IgD-negative memory B cell (primary cell): Measurements from ENCODE around the gene ECM2. TPM values are rescaled to one million over a fixed set of nuclear protein-coding genes. Genes with fewer than 3 reads are reported as not detected.

Source experiments
- H3K27ac Mint-ChIP-seq, 3 donors: one replicate each; pipeline ENCODE4 v1.8.0; 2020 to 2022; ENCODE audit warnings: mild to moderate bottlenecking in 3 of 3, mixed read lengths in 3 of 3, moderate library complexity in 1 of 3
- H3K27me3 Mint-ChIP-seq: one replicate; pipeline ENCODE4 v1.8.0; 2021; ENCODE audit warnings: mixed read lengths
- H3K36me3 Mint-ChIP-seq: one replicate; pipeline ENCODE4 v1.8.0; 2020; ENCODE audit warnings: mild to moderate bottlenecking, mixed read lengths
- H3K4me1 Mint-ChIP-seq, 3 donors: one replicate each; pipeline ENCODE4 v1.8.0; 2020 to 2022; ENCODE audit warnings: mixed read lengths in 3 of 3, mild to moderate bottlenecking in 1 of 3
- H3K4me3 Mint-ChIP-seq, 4 donors: one replicate each; pipeline ENCODE4 v1.8.0; 2020 to 2022; ENCODE audit warnings: mild to moderate bottlenecking in 4 of 4, mixed read lengths in 4 of 4, moderate library complexity in 3 of 4
- H3K9me3 Mint-ChIP-seq, 3 donors: one replicate each; pipeline ENCODE4 v1.8.0; 2020 to 2021; ENCODE audit warnings: mixed read lengths in 3 of 3, mild to moderate bottlenecking in 1 of 3
- polyA plus RNA-seq: library from polyadenylated mRNA; unstranded; fragments of 300-500 nt; fragmentation: Illumina TruSeq; gene quantifications from one replicate; pipeline ENCODE4 v1.2.3, GENCODE V29; 2021

The ECM2 gene
- polyA plus RNA-seq, 1 donor from 2014 or later = not detected

- Mint-ChIP-seq H3K9me3 (no peaks in the 10 kb centered on the region), H3K27ac (no peak overlapping the region), H3K4me3 (no peak overlapping the region), H3K36me3 (peaks cover 3% of the 10 kb centered on the region), H3K4me1 (no peaks in the 10 kb centered on the region), H3K27me3 (no peaks in the 10 kb centered on the region)
These were observed 39.2 kb downstream of the ECM2 start for GRCh38 chr9:92496396-92497176.

GRCh38 chr9:92494856-92495255, 40.9 kb downstream of the ECM2 start:
- H3K9me3 Mint-ChIP-seq = no peaks in the 10 kb centered on the region
- no peak overlapping the region for H3K27ac Mint-ChIP-seq
- H3K36me3 Mint-ChIP-seq = peaks cover 3% of the 10 kb centered on the region
- H3K4me1 Mint-ChIP-seq = no peaks in the 10 kb centered on the region
- no peak overlapping the region for H3K4me3 Mint-ChIP-seq
- H3K27me3 Mint-ChIP-seq = no peaks in the 10 kb centered on the region

- Mint-ChIP-seq H3K27me3 (no peaks in the 10 kb centered on the region), H3K36me3 (peaks cover under 1% of the 10 kb centered on the region), H3K9me3 (no peaks in the 10 kb centered on the region), H3K4me3 (no peak overlapping the region), H3K27ac (no peak overlapping the region), H3K4me1 (no peaks in the 10 kb centered on the region)
These were observed 41.9 kb downstream of the ECM2 start for GRCh38 chr9:92493749-92494387.

- H3K4me3 Mint-ChIP-seq = no peak overlapping the region
- H3K27me3 Mint-ChIP-seq = no peaks in the 10 kb centered on the region
- no peaks in the 10 kb centered on the region for H3K9me3 Mint-ChIP-seq
- no peak overlapping the region for H3K27ac Mint-ChIP-seq
- no peaks in the 10 kb centered on the region for H3K4me1 Mint-ChIP-seq
- H3K36me3 Mint-ChIP-seq = no peaks in the 10 kb centered on the region
These were observed 42.9 kb downstream of the ECM2 start for GRCh38 chr9:92492781-92493401.

GRCh38 chr9:92488681-92489550, 46.9 kb downstream of the ECM2 start:
- Mint-ChIP-seq H3K9me3 (no peaks in the 10 kb centered on the region), H3K4me3 (no peak overlapping the region), H3K36me3 (no peaks in the 10 kb centered on the region), H3K27ac (no peak overlapping the region), H3K4me1 (no peaks in the 10 kb centered on the region), H3K27me3 (no peaks in the 10 kb centered on the region)

GRCh38 chr9:92486371-92486770, 49.4 kb downstream of the ECM2 start:
- Mint-ChIP-seq H3K4me1 (no peaks in the 10 kb centered on the region), H3K27ac (no peak overlapping the region), H3K36me3 (no peaks in the 10 kb centered on the region), H3K4me3 (no peak overlapping the region), H3K27me3 (no peaks in the 10 kb centered on the region), H3K9me3 (no peaks in the 10 kb centered on the region)

- Mint-ChIP-seq H3K36me3 (no peaks in the 10 kb centered on the region), H3K9me3 (no peaks in the 10 kb centered on the region), H3K27ac (no peak overlapping the region), H3K4me1 (peaks cover 0 to 3% (median 0%) of the 10 kb centered on the region in 3 donors), H3K27me3 (no peaks in the 10 kb centered on the region), H3K4me3 (no peak overlapping the region)
These were observed 51.2 kb downstream of the ECM2 start for GRCh38 chr9:92484563-92484962.

- Mint-ChIP-seq H3K4me3 (no peak overlapping the region), H3K9me3 (no peaks in the 10 kb centered on the region), H3K36me3 (no peaks in the 10 kb centered on the region), H3K4me1 (peaks cover 0 to 3% (median 0%) of the 10 kb centered on the region in 3 donors), H3K27me3 (no peaks in the 10 kb centered on the region), H3K27ac (no peak overlapping the region)
These were observed 51.9 kb downstream of the ECM2 start for GRCh38 chr9:92483627-92484545.

- H3K9me3 Mint-ChIP-seq = no peaks in the 10 kb centered on the region
- H3K27ac Mint-ChIP-seq = no peak overlapping the region
- no peaks in the 10 kb centered on the region for H3K27me3 Mint-ChIP-seq
- peaks cover 0 to 3% (median 0%) of the 10 kb centered on the region in 3 donors for H3K4me1 Mint-ChIP-seq
- no peaks in the 10 kb centered on the region for H3K36me3 Mint-ChIP-seq
- no peak overlapping the region for H3K4me3 Mint-ChIP-seq
These were observed 53.0 kb downstream of the ECM2 start for GRCh38 chr9:92482805-92483204.

- H3K4me1 Mint-ChIP-seq = peaks cover 0 to 3% (median 0%) of the 10 kb centered on the region in 3 donors
- H3K4me3 Mint-ChIP-seq = no peak within 1 kb of the TSS
- no peaks in the 10 kb centered on the region for H3K9me3 Mint-ChIP-seq
These were observed 53.5 kb downstream of the ECM2 start, which contains the start of gene ASPN for GRCh38 chr9:92482329-92482728. ASPN (minus strand) TSS chr9:92482506.

GRCh38 chr9:92480986-92481633, 54.7 kb downstream of the ECM2 start:
- Mint-ChIP-seq H3K4me3 (no peak overlapping the region), H3K27ac (no peak overlapping the region)

More at GRCh38 chr9:92482329-92482728, 53.5 kb downstream of the ECM2 start, which contains the start of gene ASPN:
- Mint-ChIP-seq H3K36me3 (no peaks in the 10 kb centered on the region), H3K27ac (no peak within 1 kb of the TSS), H3K27me3 (no peaks in the 10 kb centered on the region)

GRCh38 chr9:92480291-92480771, 55.5 kb downstream of the ECM2 start:
- no peak overlapping the region for H3K27ac Mint-ChIP-seq
- H3K9me3 Mint-ChIP-seq = no peaks in the 10 kb centered on the region
- H3K36me3 Mint-ChIP-seq = no peaks in the 10 kb centered on the region
- H3K27me3 Mint-ChIP-seq = no peaks in the 10 kb centered on the region
- H3K4me3 Mint-ChIP-seq = no peak overlapping the region
- H3K4me1 Mint-ChIP-seq = peaks cover 0 to 3% (median 0%) of the 10 kb centered on the region in 3 donors

More at GRCh38 chr9:92480986-92481633, 54.7 kb downstream of the ECM2 start:
- Mint-ChIP-seq H3K4me1 (peaks cover 0 to 3% (median 0%) of the 10 kb centered on the region in 3 donors), H3K27me3 (no peaks in the 10 kb centered on the region), H3K36me3 (no peaks in the 10 kb centered on the region), H3K9me3 (no peaks in the 10 kb centered on the region)

GRCh38 chr9:92479346-92479745, 56.4 kb downstream of the ECM2 start:
- Mint-ChIP-seq H3K4me3 (no peak overlapping the region), H3K27me3 (no peaks in the 10 kb centered on the region), H3K36me3 (no peaks in the 10 kb centered on the region)

More at GRCh38 chr9:92479346-92479745, 56.4 kb downstream of the ECM2 start:
- Mint-ChIP-seq H3K4me1 (peaks cover 0 to 3% (median 0%) of the 10 kb centered on the region in 3 donors), H3K27ac (no peak overlapping the region), H3K9me3 (no peaks in the 10 kb centered on the region)
